Epithelial cell of esophagus (primary cell): Measurements from ENCODE around the gene SGTB.
A peak's percentile ranks its signal among the peaks of the same experiment; 100 is the strongest.

Source experiments
- DNase-seq: peaks from one replicate; pipeline ENCODE4 v3.0.0; 2010; ENCODE audit warnings: low read depth
- H3K4me3 ChIP-seq: 2 replicates; pipeline ENCODE4 v1.5.1; 2011; ENCODE audit warnings: mild to moderate bottlenecking, low read length, control low read depth
- CTCF ChIP-seq: IDR thresholded peaks from 2 replicates; pipeline ENCODE4 v1.5.1; 2011; ENCODE audit warnings: low read depth, mild to moderate bottlenecking, low read length, control low read depth, inconsistent platforms; ENCODE audit not compliant: insufficient read depth; ENCODE audit errors: missing control alignments

The SGTB gene

DNA sequence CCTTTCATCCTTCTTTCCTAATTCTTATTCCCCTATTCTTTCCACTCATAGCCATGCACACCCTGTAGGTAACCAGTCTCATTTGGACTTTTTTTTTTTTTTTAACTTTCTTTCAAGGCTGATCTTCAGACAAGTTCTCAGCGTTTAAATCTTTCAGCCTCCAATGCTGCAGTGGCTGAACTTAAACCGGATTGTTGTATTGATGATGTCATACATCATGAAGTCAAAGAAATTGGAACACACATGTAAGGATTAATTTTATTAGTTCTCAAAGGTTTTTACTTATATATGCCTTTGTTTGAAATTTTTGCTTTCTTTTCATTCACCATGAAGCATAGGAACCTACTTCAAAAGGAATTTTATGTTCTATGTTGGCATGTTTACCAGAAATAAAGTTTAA lies 75.0 kb downstream of the SGTB start:
- H3K4me3 ChIP-seq: no peak overlapping the region
- TF ChIP-seq CTCF: no peak
- no peak for DNase-seq

DNA sequence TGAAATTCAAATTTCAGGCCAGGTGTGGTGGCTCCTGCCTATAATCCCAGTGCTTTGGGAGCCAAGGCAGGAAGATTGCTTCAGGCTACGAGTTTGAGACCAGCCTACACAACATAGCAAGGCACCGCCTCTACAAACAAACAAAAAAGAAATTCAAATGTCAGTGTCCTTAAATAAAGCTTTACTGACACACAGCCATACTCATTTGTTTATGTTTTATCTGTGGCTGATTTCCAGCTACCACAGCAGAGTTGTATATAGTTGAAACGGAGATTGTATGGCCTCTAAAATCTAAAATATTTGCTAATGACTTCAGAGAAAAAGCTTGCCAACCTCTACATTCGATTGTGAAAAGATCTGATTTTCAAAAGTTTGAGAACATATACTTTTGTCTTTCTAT lies 81.7 kb downstream of the SGTB start:
- no peak for DNase-seq
- no peak overlapping the region for H3K4me3 ChIP-seq
- no peak for TF ChIP-seq CTCF

GRCh38 chr5:65630981-65631380 lies 90.9 kb downstream of the SGTB start:
- no peak for DNase-seq
- no peak for TF ChIP-seq CTCF
- H3K4me3 ChIP-seq: no peak overlapping the region

GRCh38 chr5:65625743-65626142 lies 96.2 kb downstream of the SGTB start:
- TF ChIP-seq CTCF: no peak
- peak overlapping the region; percentile 97 for H3K4me3 ChIP-seq
- DNase-seq: no peak

GRCh38 chr5:65624571-65625555 lies 97.0 kb downstream of the SGTB start, which contains the start of the genes SHLD3 and TRAPPC13:
Gene SHLD3, plus strand, starts transcription at chr5:65625027. Its CDS starts 4,561 bp downstream, at chr5:65629588.
Gene TRAPPC13, plus strand, starts transcription at chr5:65625027. Its CDS starts 34 bp downstream, at chr5:65625061.
- H3K4me3 ChIP-seq: peak within 1 kb of the TSS; percentile 97
- TF ChIP-seq CTCF: no peak
- DNase-seq: peak; percentile 84

DNA sequence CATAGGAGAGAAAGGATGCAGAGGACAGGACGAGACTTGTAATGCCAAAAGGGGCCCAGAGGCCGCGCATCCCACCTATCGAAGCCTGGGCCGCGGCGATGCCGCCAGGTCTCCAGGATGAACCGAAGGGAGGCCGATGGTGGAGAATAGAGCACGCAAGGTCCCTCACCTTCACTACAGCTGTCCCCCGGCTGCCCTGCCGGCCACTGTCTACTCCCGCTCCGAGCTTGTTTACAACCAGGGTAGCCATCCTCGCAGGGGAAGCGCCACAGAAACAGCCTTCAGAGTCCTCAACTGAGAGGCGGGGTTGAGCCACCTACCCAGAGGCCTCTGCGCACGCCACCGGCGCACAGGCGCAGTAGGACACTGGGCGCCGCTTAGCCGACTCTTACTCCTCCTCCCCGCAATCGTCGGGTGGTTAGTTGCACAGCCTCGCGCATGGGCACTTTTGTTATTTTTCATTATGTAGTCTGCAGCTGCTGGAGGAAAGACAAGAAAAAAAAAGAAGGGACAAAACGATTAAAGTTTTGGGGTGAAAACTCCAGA lies 97.8 kb downstream of the SGTB start, which contains the start of gene TRIM23:
TSS of gene TRIM23 (minus strand) at position 309 of the 546 bp plus-strand sequence. CDS start at position 250, 59 bp downstream.
- no peak for TF ChIP-seq CTCF
- H3K4me3 ChIP-seq: peak within 1 kb of the TSS; percentile 97
- DNase-seq: peak; percentile 95
